IMR-90 (cell line): ENCODE results near the gene MYOM1. TPM values are rescaled to one million over a fixed set of nuclear protein-coding genes. Genes with fewer than 3 reads are reported as not detected.

Experiments used
- ATAC-seq: fragments of 200-7000 bp; cut with Tn5 transposase; 2 replicates; pipeline ENCODE4 v1.9.1; 2020; ENCODE audit warnings: low read depth, mild to moderate bottlenecking, moderate library complexity
- BruUV-seq: library from RNA; stranded (reverse); fragments of 400-500 nt; replicated peaks from 2 replicates; lab custom pipeline; 2021; lab: Mats Ljungman, UMichigan
- CTCF ChIA-PET: fragments of 300-600 bp; formaldehyde crosslinking; extraction: SDS; loops from one replicate; lab custom pipeline; 2021; ENCODE audit warnings: antibody characterized with exemption; lab: Yijun Ruan, JAX
- POLR2A ChIA-PET: fragments of 300-600 bp; sonication (Branson Sonifier 250); formaldehyde crosslinking; loops from one replicate; lab custom pipeline; 2022; ENCODE audit warnings: antibody characterized with exemption; ENCODE audit not compliant: unreplicated experiment; lab: Charles Lee
- DNase-seq: peaks from one replicate; pipeline ENCODE4 v3.0.0; 2013
- H2AFZ ChIP-seq: replicated peaks from 2 replicates; pipeline ENCODE3; 2013; ENCODE audit warnings: low read length, mild to moderate bottlenecking; ENCODE audit not compliant: poor library complexity
- H2AK5ac ChIP-seq: 2 replicates; pipeline ENCODE4 v1.6.1; 2013; ENCODE audit warnings: low read depth, low read length, inconsistent platforms
- H2AK9ac ChIP-seq: replicated peaks from 2 replicates; pipeline ENCODE3; 2013; ENCODE audit warnings: mild to moderate bottlenecking, low read depth, low read length, moderate library complexity; ENCODE audit not compliant: poor library complexity
- H2BK120ac ChIP-seq: 2 replicates; pipeline ENCODE4 v1.6.1; 2013; ENCODE audit warnings: low read depth, low read length, inconsistent platforms
- H2BK15ac ChIP-seq: 3 replicates; pipeline ENCODE4 v1.6.1; 2013; ENCODE audit warnings: low read depth, low read length, inconsistent platforms
- H2BK20ac ChIP-seq: 2 replicates; pipeline ENCODE4 v1.6.1; 2013; ENCODE audit warnings: low read depth, mild to moderate bottlenecking, inconsistent platforms, low read length, moderate library complexity
- H2BK5ac ChIP-seq: 2 replicates; pipeline ENCODE4 v1.6.1; 2013; ENCODE audit warnings: mild to moderate bottlenecking, low read depth, low read length, inconsistent platforms; ENCODE audit not compliant: poor library complexity, severe bottlenecking
- H3K14ac ChIP-seq: replicated peaks from 2 replicates; pipeline ENCODE4 v1.6.1; 2013; ENCODE audit warnings: low read depth, low read length, inconsistent platforms
- H3K18ac ChIP-seq: 2 replicates; pipeline ENCODE4 v1.6.1; 2013; ENCODE audit warnings: low read depth, low read length, control low read depth
- H3K23ac ChIP-seq: 2 replicates; pipeline ENCODE4 v1.6.1; 2013; ENCODE audit warnings: low read depth, low read length, inconsistent platforms
- H3K27ac ChIP-seq: 2 replicates; pipeline ENCODE4 v1.5.1; 2013; ENCODE audit warnings: mild to moderate bottlenecking, control low read depth, low read length; ENCODE audit not compliant: insufficient read depth
- H3K27me3 ChIP-seq: 2 replicates; pipeline ENCODE4 v1.6.1; 2013; ENCODE audit warnings: low read length; ENCODE audit not compliant: control insufficient read depth, insufficient read depth
- H3K36me3 ChIP-seq: 2 replicates; pipeline ENCODE4 v1.6.1; 2013; ENCODE audit warnings: low read length, mixed read lengths; ENCODE audit not compliant: control insufficient read depth, insufficient read depth
- H3K4ac ChIP-seq: 2 replicates; pipeline ENCODE4 v1.6.1; 2013; ENCODE audit warnings: low read depth, low read length, inconsistent platforms
- H3K4me1 ChIP-seq: 2 replicates; pipeline ENCODE4 v1.6.1; 2013; ENCODE audit warnings: low read length, mixed read lengths; ENCODE audit not compliant: control insufficient read depth, insufficient read depth
- H3K4me2 ChIP-seq: 2 replicates; pipeline ENCODE4 v1.6.1; 2013; ENCODE audit warnings: low read depth, mild to moderate bottlenecking, control low read depth, low read length, moderate library complexity
- H3K4me3 ChIP-seq: 2 replicates; pipeline ENCODE4 v1.5.1; 2013; ENCODE audit warnings: low read depth, mild to moderate bottlenecking, control low read depth, low read length, moderate library complexity; ENCODE audit not compliant: insufficient read depth
- H3K56ac ChIP-seq: 2 replicates; pipeline ENCODE4 v1.6.1; 2013; ENCODE audit warnings: low read length, inconsistent platforms; ENCODE audit not compliant: insufficient read depth; ENCODE audit errors: extremely low read depth
- H3K79me1 ChIP-seq, 2 experiments: 2 replicates each; pipeline ENCODE4 v1.6.1; 2013; ENCODE audit warnings: low read length in 2 of 2, inconsistent platforms in 1 of 2, low read depth in 1 of 2
- H3K9ac ChIP-seq: 2 replicates; pipeline ENCODE4 v1.6.1; 2013; ENCODE audit warnings: low read depth, low read length, control low read depth
- H3K9me1 ChIP-seq: 2 replicates; pipeline ENCODE4 v1.6.1; 2013; ENCODE audit warnings: low read length, inconsistent platforms; ENCODE audit not compliant: insufficient read depth
- H3K9me3 ChIP-seq: 2 replicates; pipeline ENCODE4 v1.6.1; 2013; ENCODE audit warnings: low read length; ENCODE audit not compliant: control insufficient read depth, insufficient read depth
- H4K20me1 ChIP-seq: 2 replicates; pipeline ENCODE4 v1.6.1; 2013; ENCODE audit warnings: low read length, inconsistent platforms; ENCODE audit not compliant: insufficient read depth
- H4K5ac ChIP-seq: 2 replicates; pipeline ENCODE4 v1.6.1; 2013; ENCODE audit warnings: mild to moderate bottlenecking, low read depth, low read length, control low read depth
- H4K8ac ChIP-seq, 2 experiments: 2 replicates each; pipeline ENCODE4 v1.6.1; 2013; ENCODE audit warnings: low read depth in 2 of 2, low read length in 2 of 2, control low read depth in 1 of 2, inconsistent platforms in 1 of 2
- H4K91ac ChIP-seq: 2 replicates; pipeline ENCODE4 v1.6.1; 2013; ENCODE audit warnings: low read depth, low read length, inconsistent platforms; ENCODE audit not compliant: insufficient read depth
- MAFK ChIP-seq: IDR thresholded peaks from 2 replicates; pipeline ENCODE4 v1.6.1; 2012; ENCODE audit warnings: low read depth, low read length, improper control_type of control experiment
- MAZ ChIP-seq: IDR thresholded peaks from 2 replicates; pipeline ENCODE4 v1.6.1; 2012; ENCODE audit warnings: low read depth, mild to moderate bottlenecking, low read length, improper control_type of control experiment, moderate library complexity, borderline replicate concordance
- POLR2A ChIP-seq: IDR thresholded peaks from 2 replicates; pipeline ENCODE4 v1.6.1; 2012; ENCODE audit warnings: mild to moderate bottlenecking, low read depth, low read length
- RAD21 ChIP-seq: IDR thresholded peaks from 2 replicates; pipeline ENCODE4 v1.6.1; 2012; ENCODE audit warnings: low read length, improper control_type of control experiment
- WGBS, 2 experiments: methylation state at CpG; one replicate each; pipeline versions ENCODE4 v1.1.5 to v1.1.7; 2013; ENCODE audit warnings: missing lambda C conversion rate in 2 of 2; ENCODE audit not compliant: insufficient read length in 1 of 2; ENCODE audit errors: extremely low coverage in 2 of 2; 5-methylcytosine and 5-hydroxymethylcytosine counted together
- dilution Hi-C: fragments of 300-500 bp; cut with HindIII; formaldehyde crosslinking; loops from one replicate; pipeline ENCODE4 v1.14.3; 2018; ENCODE audit warnings: low sequenced_read_pairs; ENCODE audit not compliant: unreplicated experiment
- in situ Hi-C: fragments of 300-500 bp; cut with MboI; formaldehyde crosslinking; loops from 3 replicates; pipeline ENCODE4 v1.14.3; 2019; ENCODE audit warnings: low sequenced_read_pairs, inconsistent platforms, mixed read lengths
- intact Hi-C: fragments of 100-400 bp; cut with micrococcal nuclease; formaldehyde crosslinking; loops from 2 replicates; pipeline ENCODE4 v1.10.0; 2022
- polyA plus RNA-seq, 3 experiments: library from polyadenylated mRNA; depleted of rRNA; stranded (reverse); fragments of >200 nt; gene quantifications; 2 replicates each; pipeline ENCODE4 v1.2.3, GENCODE V29; 2012; ENCODE audit warnings: low replicate concordance in 1 of 3
- total RNA-seq: library from RNA; depleted of rRNA; stranded (reverse); fragments of >200 nt; gene quantifications from 2 replicates; pipeline ENCODE4 v1.2.3, GENCODE V29; 2012
- TF ChIP-seq, protein P1 (sequence below): fragments of 150-350 bp; IDR thresholded peaks from 2 replicates; pipeline ENCODE4 v1.6.1; 2016; ENCODE audit warnings: low read depth, mild to moderate bottlenecking, low read length, moderate library complexity, borderline replicate concordance

The MYOM1 gene
- total and polyA plus RNA-seq, 2 of the 4 experiments (the other 2 are of a cell fraction) = under 0.01 to 0.10 TPM

DNA sequence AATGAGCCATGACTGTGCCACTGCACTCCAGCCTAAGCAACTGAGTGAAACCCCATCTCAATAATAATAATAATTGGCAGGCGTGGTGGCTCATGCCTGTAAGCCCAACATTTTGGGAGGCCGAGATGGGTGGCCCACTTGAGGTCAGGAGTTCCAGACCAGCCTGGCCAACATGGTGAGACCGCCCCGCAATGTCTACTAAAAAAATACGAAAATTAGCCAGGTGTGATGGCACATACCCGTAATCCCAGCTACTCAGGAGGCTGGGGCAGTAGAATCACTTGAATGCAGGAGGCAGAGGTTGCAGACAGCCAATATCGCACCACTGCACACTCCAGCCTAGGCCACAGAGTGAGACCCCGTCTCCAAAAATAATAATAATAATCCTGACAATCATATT, 178.9 kb downstream of the MYOM1 start:
- ATAC-seq = no peak
- Histone ChIP-seq H3K36me3 (no peaks in the 10 kb centered on the region), H2BK15ac (no peak overlapping the region), H3K9me1 (peaks cover 3% of the 10 kb centered on the region; the same call in 1 of the 2 replicates), H4K20me1 (no peaks in the 10 kb centered on the region), H2AFZ (no peak overlapping the region), H2AK9ac (no peak overlapping the region), H3K18ac (no peak overlapping the region), H2BK5ac (no peak overlapping the region), H3K4me2 (no peak overlapping the region), H3K27ac (no peak overlapping the region), H3K79me1 (no peaks in the 10 kb centered on the region), H2AK5ac (no peak overlapping the region), H3K9ac (no peak overlapping the region), H2BK20ac (no peak overlapping the region), H3K4me1 (peaks cover 6% of the 10 kb centered on the region), H4K91ac (no peak overlapping the region), H4K8ac (no peak overlapping the region), H3K56ac (no peak overlapping the region), H3K4ac (no peak overlapping the region), H3K14ac (no peak overlapping the region), H4K5ac (no peak overlapping the region), H3K9me3 (no peaks in the 10 kb centered on the region), H3K23ac (no peak overlapping the region), H3K4me3 (no peak overlapping the region), H2BK120ac (no peak overlapping the region), H3K27me3 (no peaks in the 10 kb centered on the region)
- POLR2A ChIA-PET = no interaction called here
- 92% methylated on average over 2 of the region's 8 CpGs; no CpG with 5 or more reads in 1 of the 2 experiments for WGBS, 2 experiments
- CTCF ChIA-PET = no interaction called here
- BruUV-seq = no TSS peak
- DNase-seq = no peak
- intact Hi-C loops = no loop called here
- in situ Hi-C loops = no loop called here
- dilution Hi-C loops = no loop called here
- no peak for TF ChIP-seq MAFK
- no peak for TF ChIP-seq POLR2A
- TF ChIP-seq MAZ = no peak
- TF ChIP-seq, protein P1, sequence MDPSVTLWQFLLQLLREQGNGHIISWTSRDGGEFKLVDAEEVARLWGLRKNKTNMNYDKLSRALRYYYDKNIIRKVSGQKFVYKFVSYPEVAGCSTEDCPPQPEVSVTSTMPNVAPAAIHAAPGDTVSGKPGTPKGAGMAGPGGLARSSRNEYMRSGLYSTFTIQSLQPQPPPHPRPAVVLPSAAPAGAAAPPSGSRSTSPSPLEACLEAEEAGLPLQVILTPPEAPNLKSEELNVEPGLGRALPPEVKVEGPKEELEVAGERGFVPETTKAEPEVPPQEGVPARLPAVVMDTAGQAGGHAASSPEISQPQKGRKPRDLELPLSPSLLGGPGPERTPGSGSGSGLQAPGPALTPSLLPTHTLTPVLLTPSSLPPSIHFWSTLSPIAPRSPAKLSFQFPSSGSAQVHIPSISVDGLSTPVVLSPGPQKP = no peak
- TF ChIP-seq RAD21 = no peak
